Mesendoderm (in vitro differentiated cells): ENCODE results near the gene SP100.
"Not testable (repeated sequence)": the region's sequence is repeated elsewhere in the genome, so short reads cannot be mapped to it uniquely, and the experiment has no call there.

ENCODE experiments used
- DNase-seq: peaks from one replicate; pipeline ENCODE4 v3.0.0; 2013
- H2AK5ac ChIP-seq: 2 replicates; pipeline ENCODE4 v1.6.1; 2013; ENCODE audit warnings: low read length, inconsistent platforms
- H2BK120ac ChIP-seq: 2 replicates; pipeline ENCODE4 v1.6.1; 2013; ENCODE audit warnings: low read depth, mild to moderate bottlenecking, low read length, moderate library complexity, mixed read lengths
- H2BK15ac ChIP-seq: replicated peaks from 2 replicates; pipeline ENCODE4 v1.6.1; 2013; ENCODE audit warnings: low read depth, mild to moderate bottlenecking, moderate library complexity
- H2BK5ac ChIP-seq: 2 replicates; pipeline ENCODE4 v1.6.1; 2013; ENCODE audit warnings: low read length, inconsistent platforms
- H3K18ac ChIP-seq: 2 replicates; pipeline ENCODE4 v1.6.1; 2013; ENCODE audit warnings: mild to moderate bottlenecking, low read length, mixed read lengths
- H3K23ac ChIP-seq: one replicate; pipeline ENCODE4 v1.6.1; 2013; ENCODE audit warnings: low read length
- H3K27ac ChIP-seq: 2 replicates; pipeline ENCODE4 v1.5.1; 2013; ENCODE audit warnings: low read depth, mild to moderate bottlenecking, inconsistent platforms, low read length, moderate library complexity
- H3K27me3 ChIP-seq: 2 replicates; pipeline ENCODE4 v1.6.1; 2013; ENCODE audit warnings: low read length, control low read depth, mild to moderate bottlenecking, inconsistent platforms; ENCODE audit not compliant: insufficient read depth, poor library complexity
- H3K36me3 ChIP-seq: 2 replicates; pipeline ENCODE4 v1.6.1; 2013; ENCODE audit warnings: low read length, inconsistent platforms; ENCODE audit not compliant: control insufficient read depth, insufficient read depth
- H3K4ac ChIP-seq: one replicate; pipeline ENCODE4 v1.6.1; 2013; ENCODE audit warnings: low read depth, mild to moderate bottlenecking, low read length, moderate library complexity
- H3K4me1 ChIP-seq: 2 replicates; pipeline ENCODE4 v1.6.1; 2013; ENCODE audit warnings: low read depth, low read length, inconsistent platforms; ENCODE audit not compliant: control insufficient read depth
- H3K4me2 ChIP-seq: 2 replicates; pipeline ENCODE4 v1.6.1; 2013; ENCODE audit warnings: low read length
- H3K4me3 ChIP-seq: 2 replicates; pipeline ENCODE4 v1.5.1; 2013; ENCODE audit warnings: mild to moderate bottlenecking, low read length
- H3K56ac ChIP-seq: one replicate; pipeline ENCODE4 v1.6.1; 2013; ENCODE audit warnings: low read length
- H3K79me1 ChIP-seq: 2 replicates; pipeline ENCODE4 v1.6.1; 2013; ENCODE audit warnings: low read length, inconsistent platforms
- H3K79me2 ChIP-seq: 2 replicates; pipeline ENCODE4 v1.6.1; 2013; ENCODE audit warnings: mild to moderate bottlenecking, low read length; ENCODE audit not compliant: control insufficient read depth, insufficient read depth
- H3K9ac ChIP-seq: 2 replicates; pipeline ENCODE4 v1.6.1; 2013; ENCODE audit warnings: low read length, inconsistent platforms
- H4K5ac ChIP-seq: one replicate; pipeline ENCODE4 v1.6.1; 2013; ENCODE audit warnings: low read length
- H4K8ac ChIP-seq: one replicate; pipeline ENCODE4 v1.6.1; 2013; ENCODE audit warnings: low read depth, mild to moderate bottlenecking, control low read depth, low read length, moderate library complexity
- WGBS: extraction: QIAGEN DNeasy Blood & Tissue Kit; methylation state at CpG from one replicate; pipeline ENCODE4 v1.1.7; 2013; ENCODE audit warnings: low lambda C conversion rate, missing lambda C conversion rate; ENCODE audit not compliant: insufficient coverage; ENCODE audit errors: extremely low coverage; 5-methylcytosine and 5-hydroxymethylcytosine counted together

The SP100 gene

DNA sequence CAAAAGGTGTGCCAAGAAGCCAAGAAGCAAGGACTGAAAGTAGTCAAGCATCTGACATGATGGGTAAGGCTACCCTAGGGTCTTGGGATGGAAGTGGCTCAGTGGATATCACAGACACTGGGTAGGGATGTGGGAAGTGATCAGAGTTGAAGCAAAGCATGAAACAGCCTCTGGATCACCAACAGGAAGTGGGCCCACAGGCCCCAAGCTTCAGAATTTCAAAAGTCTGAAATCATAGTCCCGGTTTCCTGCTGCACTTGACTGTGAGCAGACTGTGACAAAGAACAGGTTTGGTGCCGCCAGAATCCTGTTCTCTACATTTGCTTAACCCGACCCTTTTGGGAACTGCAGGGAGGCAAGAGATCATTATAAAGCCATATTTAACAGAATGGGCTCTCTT, 57.4 kb downstream of the SP100 start:
- Histone ChIP-seq H3K27me3 (no peaks in the 10 kb centered on the region), H3K27ac (no peak overlapping the region), H2AK5ac (no peak overlapping the region), H3K36me3 (no peaks in the 10 kb centered on the region), H3K4me1 (no peaks in the 10 kb centered on the region), H4K8ac (no peak overlapping the region), H3K4ac (no peak overlapping the region), H3K4me2 (no peak overlapping the region), H3K56ac (no peak overlapping the region), H3K9ac (no peak overlapping the region), H3K18ac (no peak overlapping the region), H2BK120ac (no peak overlapping the region), H2BK5ac (no peak overlapping the region), H4K5ac (no peak overlapping the region), H3K79me1 (no peaks in the 10 kb centered on the region), H3K4me3 (no peak overlapping the region), H3K79me2 (no peaks in the 10 kb centered on the region), H2BK15ac (no peak overlapping the region), H3K23ac (no peak overlapping the region)
- DNase-seq, result no peak
- whole genome bisulfite sequencing, result no CpG with 5 or more reads among the region's 3 CpGs

DNA sequence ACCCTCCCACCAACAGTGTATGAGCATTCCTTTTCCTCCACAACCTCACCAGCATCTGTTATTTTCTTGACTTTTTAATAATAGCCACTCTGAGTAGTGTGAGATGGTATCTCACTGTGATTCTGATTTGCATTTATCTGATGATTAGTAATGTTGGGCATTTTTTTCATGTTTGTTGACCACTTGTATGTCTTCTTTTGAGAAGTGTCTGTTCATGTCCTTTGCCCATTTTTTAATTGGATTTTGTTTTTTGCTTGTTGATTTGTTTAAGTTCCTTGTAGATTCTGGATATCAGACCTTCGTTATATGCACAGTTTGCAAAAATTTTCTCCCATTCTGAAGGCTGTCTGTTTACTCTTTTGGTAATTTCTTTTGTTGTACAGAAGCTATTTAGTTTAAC, 59.1 kb downstream of the SP100 start:
- no peak for DNase-seq
- Histone ChIP-seq H3K9ac (no peak overlapping the region), H3K4me2 (no peak overlapping the region), H3K4me3 (no peak overlapping the region), H2AK5ac (no peak overlapping the region), H3K4me1 (no peaks in the 10 kb centered on the region), H3K79me2 (no peaks in the 10 kb centered on the region), H3K23ac (no peak overlapping the region), H3K56ac (no peak overlapping the region), H4K5ac (no peak overlapping the region), H2BK5ac (no peak overlapping the region), H2BK120ac (no peak overlapping the region), H3K27me3 (no peaks in the 10 kb centered on the region), H3K36me3 (no peaks in the 10 kb centered on the region), H3K79me1 (no peaks in the 10 kb centered on the region), H3K18ac (no peak overlapping the region), H2BK15ac (no peak overlapping the region), H3K4ac (no peak overlapping the region), H3K27ac (no peak overlapping the region), H4K8ac (no peak overlapping the region)
- WGBS, result no CpG with 5 or more reads among the region's 1 CpG

DNA sequence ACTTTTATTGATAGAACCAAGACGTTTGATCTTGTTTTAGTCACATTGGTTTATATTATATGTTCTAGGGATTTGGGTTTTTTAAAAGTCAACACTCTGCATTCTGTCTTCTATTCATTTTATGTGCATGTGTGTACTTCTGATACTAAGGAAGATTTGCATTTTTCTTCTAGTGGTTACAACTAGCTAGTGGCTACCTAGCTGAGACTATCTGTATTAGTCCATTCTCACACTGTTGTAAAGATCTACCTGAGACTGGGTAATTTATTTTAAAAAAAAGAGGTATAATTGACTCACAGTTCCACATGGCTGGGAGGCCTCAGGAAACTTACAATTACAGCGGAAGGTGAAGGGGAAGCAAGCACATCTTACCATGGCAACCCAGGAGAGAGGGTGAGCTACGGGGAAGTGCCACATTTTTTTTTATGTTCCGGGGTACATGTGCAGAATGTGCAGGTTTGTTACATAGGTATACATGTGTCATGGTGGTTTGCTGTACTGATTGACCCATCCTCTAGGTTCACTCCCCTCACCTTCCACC, 69.9 kb downstream of the SP100 start:
- no CpG with 5 or more reads among the region's 4 CpGs for WGBS

GRCh38 chr2:230491219-230491618, 75.2 kb downstream of the SP100 start:
- not testable (repeated sequence) for H2BK120ac ChIP-seq, H3K79me1 ChIP-seq, H3K36me3 ChIP-seq, H2BK5ac ChIP-seq, H3K4ac ChIP-seq, H3K56ac ChIP-seq, H3K27ac ChIP-seq, H4K5ac ChIP-seq, H3K4me2 ChIP-seq, H4K8ac ChIP-seq, H3K27me3 ChIP-seq, H2AK5ac ChIP-seq, H3K4me3 ChIP-seq, H3K4me1 ChIP-seq, H3K18ac ChIP-seq, H3K9ac ChIP-seq, DNase-seq, H3K79me2 ChIP-seq, H2BK15ac ChIP-seq, H3K23ac ChIP-seq
- no CpG with 5 or more reads among the region's 2 CpGs for WGBS

More for the DNA sequence above, 69.9 kb downstream of the SP100 start:
- Histone ChIP-seq H2BK15ac (no peak overlapping the region), H4K5ac (no peak overlapping the region), H3K4me1 (no peaks in the 10 kb centered on the region), H3K23ac (no peak overlapping the region), H3K79me2 (no peaks in the 10 kb centered on the region), H3K79me1 (no peaks in the 10 kb centered on the region), H2AK5ac (no peak overlapping the region), H3K9ac (no peak overlapping the region), H3K56ac (no peak overlapping the region), H3K27ac (no peak overlapping the region), H3K4ac (no peak overlapping the region), H2BK5ac (no peak overlapping the region), H3K36me3 (no peaks in the 10 kb centered on the region), H4K8ac (no peak overlapping the region), H3K4me3 (no peak overlapping the region), H3K27me3 (no peaks in the 10 kb centered on the region), H2BK120ac (no peak overlapping the region), H3K18ac (no peak overlapping the region), H3K4me2 (no peak overlapping the region)
- no peak for DNase-seq

DNA sequence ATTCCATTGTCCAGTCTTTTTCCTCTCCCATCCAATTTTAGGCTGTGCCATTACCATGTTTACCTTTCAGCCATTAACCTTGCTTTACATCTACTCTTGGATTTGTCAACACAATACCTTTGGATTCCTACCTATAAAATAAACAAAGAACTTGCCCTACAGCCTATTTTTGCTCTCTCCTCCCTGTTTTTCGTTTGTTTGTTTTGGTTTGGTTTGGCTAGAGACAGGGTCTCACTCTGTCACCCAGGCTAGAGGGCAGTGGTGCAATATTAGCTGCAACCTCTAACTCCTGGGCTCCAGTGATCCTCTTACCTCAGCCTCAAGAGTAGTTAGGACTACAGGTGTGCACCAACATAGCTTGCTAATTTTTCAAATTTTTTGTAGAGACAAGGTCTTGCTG, 76.1 kb downstream of the SP100 start:
- no CpG with 5 or more reads among the region's 1 CpG for WGBS
- H3K27ac ChIP-seq, result no peak overlapping the region
- no peak overlapping the region for H3K4me3 ChIP-seq
- H3K79me1 ChIP-seq, result no peaks in the 10 kb centered on the region
- no peak overlapping the region for H3K9ac ChIP-seq
- H3K27me3 ChIP-seq, result no peaks in the 10 kb centered on the region
- H2BK120ac ChIP-seq, result no peak overlapping the region
- H2BK5ac ChIP-seq, result no peak overlapping the region
- H3K36me3 ChIP-seq, result no peaks in the 10 kb centered on the region
- H3K56ac ChIP-seq, result no peak overlapping the region
- H3K4me1 ChIP-seq, result no peaks in the 10 kb centered on the region
- no peak overlapping the region for H4K5ac ChIP-seq
- no peaks in the 10 kb centered on the region for H3K79me2 ChIP-seq
- no peak overlapping the region for H3K18ac ChIP-seq
- H4K8ac ChIP-seq, result no peak overlapping the region
- no peak overlapping the region for H3K23ac ChIP-seq
- H2BK15ac ChIP-seq, result no peak overlapping the region
- H3K4ac ChIP-seq, result no peak overlapping the region
- DNase-seq, result no peak
- H3K4me2 ChIP-seq, result no peak overlapping the region
- no peak overlapping the region for H2AK5ac ChIP-seq

DNA sequence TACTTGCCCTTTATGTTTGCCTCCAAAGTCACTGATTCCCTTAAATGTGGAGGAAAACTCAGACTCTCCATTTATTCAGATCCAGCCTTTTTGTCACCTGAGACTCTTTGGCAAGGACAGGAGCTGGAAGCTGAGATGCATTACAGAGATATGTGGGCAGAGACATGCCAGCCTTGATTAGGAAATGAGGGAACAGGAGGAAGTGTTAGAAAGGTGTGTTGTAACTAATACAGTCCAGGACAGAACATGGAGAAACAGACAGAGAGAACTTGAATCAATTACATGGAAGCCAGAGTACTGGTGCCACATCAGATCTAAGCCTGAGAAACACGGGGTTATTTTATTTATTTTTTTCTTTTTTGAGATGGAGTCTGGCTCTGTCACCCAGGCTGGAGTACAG, 79.0 kb downstream of the SP100 start:
- Histone ChIP-seq H3K56ac (no peak overlapping the region), H2AK5ac (no peak overlapping the region), H3K4me2 (no peak overlapping the region), H3K79me2 (no peaks in the 10 kb centered on the region), H3K18ac (no peak overlapping the region), H3K23ac (no peak overlapping the region), H3K36me3 (no peaks in the 10 kb centered on the region), H3K4ac (no peak overlapping the region), H2BK15ac (no peak overlapping the region), H4K5ac (no peak overlapping the region), H2BK5ac (no peak overlapping the region), H4K8ac (no peak overlapping the region), H3K9ac (no peak overlapping the region), H3K27ac (no peak overlapping the region), H3K4me1 (no peaks in the 10 kb centered on the region), H3K79me1 (no peaks in the 10 kb centered on the region), H2BK120ac (no peak overlapping the region), H3K4me3 (no peak overlapping the region), H3K27me3 (no peaks in the 10 kb centered on the region)
- no peak for DNase-seq
- WGBS, result no CpG with 5 or more reads among the region's 1 CpG
